SU-DHL-6 (cell line): ENCODE measurements around the gene PRKCE.

Source experiments
- H2AFZ ChIP-seq: fragments of 200-600 bp; sonication (generic); 2 replicates; pipeline ENCODE4 v1.6.1; 2014; ENCODE audit warnings: low read depth, mild to moderate bottlenecking, moderate library complexity, mixed read lengths, antibody characterized with exemption, low read length; ENCODE audit not compliant: severe bottlenecking
- H3F3A ChIP-seq: fragments of 200-600 bp; shearing (Covaris generic); 2 replicates; pipeline ENCODE4 v1.6.0; 2016; ENCODE audit warnings: antibody characterized with exemption, mild to moderate bottlenecking; ENCODE audit not compliant: insufficient read depth
- H3K27ac ChIP-seq: fragments of 200-600 bp; sonication (generic); 2 replicates; pipeline ENCODE4 v1.5.1; 2016; ENCODE audit warnings: low read depth, mild to moderate bottlenecking, low read length, moderate library complexity, mixed read lengths
- H3K27me3 ChIP-seq: fragments of 200-600 bp; sonication (generic), shearing (Covaris generic); 2 replicates; pipeline ENCODE4 v1.6.0; 2014; ENCODE audit warnings: mild to moderate bottlenecking, low read length
- H3K36me3 ChIP-seq: fragments of 200-600 bp; sonication (generic); 2 replicates; pipeline ENCODE4 v1.6.1; 2014; ENCODE audit warnings: mild to moderate bottlenecking, low read length, mixed read lengths
- H3K4me2 ChIP-seq: fragments of 300-600, 200-600 bp; shearing (Covaris generic), sonication (generic); 2 replicates; pipeline ENCODE4 v1.6.0; 2014; ENCODE audit warnings: low read length, low read depth, mild to moderate bottlenecking; ENCODE audit not compliant: poor library complexity, severe bottlenecking
- H3K4me3 ChIP-seq: fragments of 200-600 bp; sonication (generic); 2 replicates; pipeline ENCODE4 v1.5.1; 2014; ENCODE audit warnings: antibody characterized with exemption, low read length, mild to moderate bottlenecking, mixed read lengths; ENCODE audit not compliant: insufficient read depth, poor library complexity, severe bottlenecking
- H3K79me2 ChIP-seq: fragments of 200-600 bp; sonication (generic); 2 replicates; pipeline ENCODE4 v1.6.1; 2014; ENCODE audit warnings: mild to moderate bottlenecking, low read length, moderate library complexity; ENCODE audit not compliant: insufficient read depth
- H3K9ac ChIP-seq: fragments of 200-600 bp; sonication (generic); 2 replicates; pipeline ENCODE4 v1.7.0; 2014; ENCODE audit warnings: mild to moderate bottlenecking, low read length
- H3K9me2 ChIP-seq: fragments of 200-600 bp; sonication (generic); replicated peaks from 2 replicates; pipeline ENCODE4 v1.6.1; 2014; ENCODE audit warnings: low read length; ENCODE audit not compliant: insufficient read depth
- H3K9me3 ChIP-seq: fragments of 200-600 bp; sonication (generic); 2 replicates; pipeline ENCODE4 v1.6.1; 2014; ENCODE audit warnings: low read length, mixed read lengths; ENCODE audit not compliant: insufficient read depth
- H4K20me1 ChIP-seq: fragments of 200-600 bp; sonication (generic); 2 replicates; pipeline ENCODE4 v1.6.1; 2014; ENCODE audit warnings: low read depth, mild to moderate bottlenecking, antibody characterized with exemption, low read length, moderate library complexity, mixed read lengths
- EZH2phosphoT487 ChIP-seq: fragments of 200-600 bp; sonication (generic), shearing (Covaris generic); conservative IDR thresholded peaks from 2 replicates; pipeline ENCODE4 v1.6.1; 2018; ENCODE audit warnings: mild to moderate bottlenecking, antibody characterized with exemption, low read length, moderate library complexity, mixed read lengths
- TF ChIP-seq, protein P1 (sequence below): fragments of 200-600 bp; sonication (generic); IDR thresholded peaks from one replicate; pipeline ENCODE4 v1.5.1; 2017; ENCODE audit warnings: antibody characterized with exemption, mild to moderate bottlenecking, low read length, moderate library complexity; ENCODE audit not compliant: insufficient read depth, poor library complexity, severe bottlenecking

PRKCE gene

DNA sequence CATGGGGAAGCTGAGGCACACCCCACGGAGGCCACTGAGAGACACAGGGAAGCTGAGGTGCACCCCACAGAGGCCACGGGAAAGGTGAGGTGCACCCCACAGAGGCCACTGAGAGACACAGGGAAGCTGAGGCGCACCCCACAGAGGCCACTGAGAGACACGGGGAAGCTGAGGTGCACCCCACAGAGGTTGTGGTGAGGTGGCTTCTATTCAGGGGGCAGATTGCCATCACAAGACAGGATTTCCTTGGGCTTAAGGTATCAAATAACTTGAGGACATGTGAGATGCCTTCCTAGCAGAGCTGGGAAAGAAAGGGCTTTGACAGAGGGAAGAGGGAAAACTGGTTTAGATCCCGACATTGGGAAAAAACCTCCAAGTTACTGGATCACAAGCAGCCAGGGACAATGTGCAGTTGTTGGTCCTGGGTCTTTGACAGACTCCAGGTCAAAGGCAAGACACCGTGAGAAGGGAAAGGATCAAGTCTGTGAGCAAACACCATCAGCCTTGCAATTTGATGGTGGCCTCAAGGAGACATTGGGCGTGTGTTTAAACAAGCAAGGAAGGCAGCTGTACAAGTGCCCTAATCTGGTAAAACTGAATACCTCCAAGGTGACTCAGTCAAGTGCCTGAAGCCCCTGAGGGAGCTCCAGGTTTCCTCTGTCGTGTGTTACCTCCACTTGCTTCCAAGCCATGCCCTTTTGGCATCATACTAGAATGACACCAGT is 512.5 kb downstream of the PRKCE start:
- no peaks in the 10 kb centered on the region for H4K20me1 ChIP-seq
- H3K36me3 ChIP-seq, result no peaks in the 10 kb centered on the region
- no peaks in the 10 kb centered on the region for H3F3A ChIP-seq
- TF ChIP-seq, protein P1, sequence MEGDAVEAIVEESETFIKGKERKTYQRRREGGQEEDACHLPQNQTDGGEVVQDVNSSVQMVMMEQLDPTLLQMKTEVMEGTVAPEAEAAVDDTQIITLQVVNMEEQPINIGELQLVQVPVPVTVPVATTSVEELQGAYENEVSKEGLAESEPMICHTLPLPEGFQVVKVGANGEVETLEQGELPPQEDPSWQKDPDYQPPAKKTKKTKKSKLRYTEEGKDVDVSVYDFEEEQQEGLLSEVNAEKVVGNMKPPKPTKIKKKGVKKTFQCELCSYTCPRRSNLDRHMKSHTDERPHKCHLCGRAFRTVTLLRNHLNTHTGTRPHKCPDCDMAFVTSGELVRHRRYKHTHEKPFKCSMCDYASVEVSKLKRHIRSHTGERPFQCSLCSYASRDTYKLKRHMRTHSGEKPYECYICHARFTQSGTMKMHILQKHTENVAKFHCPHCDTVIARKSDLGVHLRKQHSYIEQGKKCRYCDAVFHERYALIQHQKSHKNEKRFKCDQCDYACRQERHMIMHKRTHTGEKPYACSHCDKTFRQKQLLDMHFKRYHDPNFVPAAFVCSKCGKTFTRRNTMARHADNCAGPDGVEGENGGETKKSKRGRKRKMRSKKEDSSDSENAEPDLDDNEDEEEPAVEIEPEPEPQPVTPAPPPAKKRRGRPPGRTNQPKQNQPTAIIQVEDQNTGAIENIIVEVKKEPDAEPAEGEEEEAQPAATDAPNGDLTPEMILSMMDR, result no peak
- no peak for TF ChIP-seq EZH2phosphoT487
- H3K9me2 ChIP-seq, result no peaks in the 10 kb centered on the region
- H3K4me2 ChIP-seq, result no peak overlapping the region
- no peaks in the 10 kb centered on the region for H3K9me3 ChIP-seq
- no peaks in the 10 kb centered on the region for H3K27me3 ChIP-seq
- no peaks in the 10 kb centered on the region for H3K79me2 ChIP-seq
- H3K4me3 ChIP-seq, result no peak overlapping the region
- no peak overlapping the region for H3K9ac ChIP-seq
- no peak overlapping the region for H3K27ac ChIP-seq
- H2AFZ ChIP-seq, result no peak overlapping the region

DNA sequence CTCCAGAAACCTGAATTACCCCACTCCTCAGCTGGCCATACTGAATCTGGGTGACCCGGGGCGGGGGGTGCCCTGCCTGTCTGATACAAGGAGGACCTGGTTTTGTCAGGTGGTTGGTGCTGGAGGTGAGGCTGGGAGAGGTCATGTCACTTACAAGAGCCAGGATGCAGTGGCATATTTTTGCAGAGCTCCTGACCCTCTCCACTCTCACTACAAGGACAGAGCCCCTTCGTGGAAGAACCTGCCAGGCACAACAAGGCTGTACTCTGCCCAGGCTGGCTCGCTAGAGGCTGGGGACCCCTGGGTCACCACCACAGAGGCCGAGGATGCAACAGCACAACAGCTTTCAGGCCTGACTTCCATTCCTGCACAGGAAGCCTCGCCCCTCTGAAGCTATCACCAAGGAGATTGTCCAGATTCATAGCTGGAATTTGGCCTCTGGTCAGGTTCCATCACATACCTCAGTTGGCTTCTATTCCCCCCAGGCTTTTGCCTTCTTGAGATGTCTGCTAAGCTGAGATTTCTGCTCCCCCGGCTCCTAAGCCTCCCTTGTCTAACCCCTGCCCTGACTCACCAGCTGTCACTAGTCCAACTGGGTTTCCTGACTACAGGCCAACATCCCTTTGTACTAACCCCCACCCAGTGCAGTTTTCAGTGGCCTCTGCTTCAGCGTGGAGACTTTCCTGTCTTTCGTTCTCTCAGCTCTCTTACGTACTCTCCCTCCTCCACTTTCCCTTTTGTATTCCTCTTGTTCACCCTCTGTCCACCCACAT is 513.2 kb downstream of the PRKCE start:
- Histone ChIP-seq H3K4me2 (no peak overlapping the region), H3K9ac (no peak overlapping the region), H2AFZ (no peak overlapping the region)

DNA sequence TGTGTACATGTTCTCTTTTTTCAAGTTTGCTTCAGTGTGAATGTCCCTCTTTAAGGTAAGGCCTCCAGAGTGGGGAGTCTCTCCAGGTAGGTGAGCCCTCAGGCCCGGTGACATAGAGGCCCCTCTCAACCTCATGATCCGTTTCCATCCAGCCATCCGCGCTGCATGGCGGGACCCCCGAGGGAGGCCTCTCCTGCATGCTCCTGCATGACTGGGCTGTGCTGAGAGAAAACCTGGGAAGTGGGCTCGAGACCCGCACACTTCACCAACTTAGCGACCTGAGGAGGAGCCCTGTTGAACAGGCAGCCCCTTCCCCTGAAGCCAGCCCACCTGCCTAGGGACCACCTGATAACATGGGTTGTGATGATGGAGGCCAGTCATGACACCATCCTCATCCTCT is 514.4 kb downstream of the PRKCE start:
- Histone ChIP-seq H4K20me1 (no peaks in the 10 kb centered on the region), H3K4me3 (no peak overlapping the region), H3K27me3 (no peaks in the 10 kb centered on the region), H3K4me2 (no peak overlapping the region), H2AFZ (no peak overlapping the region), H3K9ac (no peak overlapping the region), H3K9me3 (no peaks in the 10 kb centered on the region), H3K79me2 (no peaks in the 10 kb centered on the region), H3K36me3 (no peaks in the 10 kb centered on the region), H3K9me2 (no peaks in the 10 kb centered on the region), H3K27ac (no peak overlapping the region), H3F3A (no peaks in the 10 kb centered on the region)
- TF ChIP-seq, protein P1, result no peak
- TF ChIP-seq EZH2phosphoT487, result no peak

More for the DNA sequence above, 513.2 kb downstream of the PRKCE start:
- H3K27ac ChIP-seq, result no peak overlapping the region
- no peak overlapping the region for H3K4me3 ChIP-seq
- H3K79me2 ChIP-seq, result no peaks in the 10 kb centered on the region
- TF ChIP-seq EZH2phosphoT487, result no peak
- TF ChIP-seq, protein P1, result no peak
- H3K9me2 ChIP-seq, result no peaks in the 10 kb centered on the region
- H3K27me3 ChIP-seq, result no peaks in the 10 kb centered on the region
- H4K20me1 ChIP-seq, result no peaks in the 10 kb centered on the region
- H3K36me3 ChIP-seq, result no peaks in the 10 kb centered on the region
- no peaks in the 10 kb centered on the region for H3K9me3 ChIP-seq
- H3F3A ChIP-seq, result no peaks in the 10 kb centered on the region
